NCI-H2081 treated with DMSO at 0.1 percent for 48 hours (cell line): Measurements from ENCODE around the gene HIVEP1.

ENCODE experiments used
- DNase-seq: peaks from one replicate; lab custom pipeline; 2025; lab: John Stamatoyannopoulos, UW

Gene HIVEP1

DNA sequence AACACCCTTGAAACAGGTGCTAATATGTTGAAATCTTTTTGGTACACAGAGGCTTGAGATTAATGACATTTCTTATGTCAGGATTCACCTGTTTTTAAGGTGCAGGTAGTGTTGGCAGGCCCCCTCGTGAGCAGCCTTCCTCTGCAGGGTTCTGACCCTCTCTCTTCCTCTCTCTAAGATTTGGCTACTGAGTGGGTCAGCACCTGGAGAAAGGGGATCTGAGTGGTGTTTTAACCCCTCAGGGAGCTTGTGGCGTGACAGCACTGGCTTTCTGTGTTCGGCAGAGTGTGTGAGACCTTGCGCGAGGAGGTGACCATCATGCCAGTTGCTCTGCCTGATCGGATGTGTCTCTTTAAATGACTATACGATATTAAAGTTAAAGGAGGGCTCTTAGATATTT lies 37.1 kb downstream of the HIVEP1 start:
- DNase-seq = no peak

DNA sequence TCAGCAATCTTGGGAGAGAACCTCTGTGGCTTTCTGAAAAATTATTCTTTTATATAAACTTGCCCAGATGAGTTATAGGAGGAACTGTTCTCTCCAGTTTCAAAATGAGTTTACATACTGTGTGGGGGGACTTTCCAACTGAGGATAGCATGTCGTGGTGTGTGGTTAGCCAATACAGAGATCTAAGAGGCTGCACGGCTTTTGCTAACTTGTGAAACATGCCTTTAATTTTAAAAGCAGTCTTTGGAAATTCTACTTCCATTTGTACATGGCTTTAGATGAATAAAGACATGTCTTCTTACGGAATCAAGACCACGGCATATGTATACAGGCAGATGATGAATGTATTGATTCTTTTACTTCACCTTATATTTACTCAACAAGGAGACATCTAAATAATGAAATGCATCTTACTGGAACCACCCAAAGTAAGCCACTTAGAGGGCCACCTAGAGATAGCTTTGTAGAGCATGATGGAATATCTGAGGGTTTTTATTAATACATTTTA lies 39.8 kb downstream of the HIVEP1 start:
- DNase-seq = no peak

DNA sequence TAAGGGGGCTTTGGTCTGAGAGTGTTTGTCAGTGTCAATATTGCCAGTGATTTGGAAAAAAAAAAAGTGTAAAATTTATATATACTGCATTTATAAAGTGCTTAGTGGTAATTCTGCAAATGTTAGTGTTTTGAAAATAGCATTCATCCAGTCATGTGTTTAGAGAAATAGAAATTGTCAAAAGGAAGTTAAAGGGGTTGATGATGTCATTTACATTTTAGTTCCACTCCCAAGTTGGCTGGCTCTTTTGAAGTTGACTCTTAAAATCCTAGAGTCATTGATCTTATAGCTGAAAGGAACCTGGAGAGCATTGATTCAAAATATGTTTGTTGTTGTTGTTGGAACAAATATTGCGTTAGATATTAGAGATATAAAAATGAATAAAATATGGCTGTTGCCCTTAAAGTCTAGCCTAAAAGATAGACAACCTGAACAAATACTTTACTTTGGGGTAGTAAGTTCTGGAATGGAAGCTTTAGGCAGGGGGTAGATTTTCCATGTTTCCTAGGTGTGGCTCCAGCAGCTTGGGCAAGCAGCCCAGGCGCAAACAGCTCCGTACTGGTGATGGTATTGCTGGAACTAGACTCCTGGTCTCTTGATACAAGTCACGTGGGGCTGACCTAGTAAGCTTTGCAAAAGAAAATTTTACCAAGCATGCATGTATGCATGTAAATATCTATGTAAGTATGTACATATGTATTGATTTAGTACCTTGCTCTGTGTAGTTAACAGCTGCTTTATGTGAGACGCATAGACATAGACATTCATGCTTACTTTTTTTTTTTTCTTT lies 46.3 kb downstream of the HIVEP1 start:
- DNase-seq = no peak

DNA sequence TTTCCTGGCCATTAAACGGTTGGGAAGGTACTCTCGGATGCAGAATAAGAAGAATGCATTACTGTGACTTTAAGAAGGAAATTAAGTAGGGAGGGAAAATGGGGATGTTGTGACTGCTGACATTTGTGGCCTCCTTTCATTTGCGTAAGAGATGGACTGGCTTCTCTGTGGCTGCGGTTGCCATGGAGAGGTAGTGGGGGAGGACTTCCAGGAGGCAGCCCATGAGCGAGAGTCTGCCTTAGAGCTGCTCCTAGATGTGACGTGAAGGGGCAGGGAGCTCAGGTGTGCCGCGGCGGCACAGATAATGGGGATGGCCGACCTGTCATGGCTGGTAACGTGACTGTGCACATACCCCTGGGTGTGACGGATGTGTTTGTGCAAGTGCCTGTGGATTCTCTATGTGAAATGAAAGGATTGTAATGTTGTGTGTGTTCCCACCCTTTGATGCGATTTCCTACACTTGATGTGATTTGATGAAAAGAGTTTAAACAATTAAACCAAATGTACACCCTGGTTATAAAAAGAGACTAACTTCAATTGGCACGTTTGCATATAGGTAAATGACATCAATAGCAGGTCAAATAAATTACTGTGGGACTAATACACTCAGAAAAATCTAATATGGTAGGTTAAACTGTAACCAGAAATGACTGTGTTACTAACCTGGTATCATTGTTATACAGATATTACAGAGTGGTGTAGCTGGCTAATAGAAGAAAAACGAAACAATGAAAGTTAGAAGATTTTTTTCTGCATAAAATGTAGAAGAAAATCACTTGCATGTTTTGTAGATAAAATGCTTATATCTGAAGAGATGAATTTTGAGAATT lies 48.9 kb downstream of the HIVEP1 start:
- DNase-seq = no peak

DNA sequence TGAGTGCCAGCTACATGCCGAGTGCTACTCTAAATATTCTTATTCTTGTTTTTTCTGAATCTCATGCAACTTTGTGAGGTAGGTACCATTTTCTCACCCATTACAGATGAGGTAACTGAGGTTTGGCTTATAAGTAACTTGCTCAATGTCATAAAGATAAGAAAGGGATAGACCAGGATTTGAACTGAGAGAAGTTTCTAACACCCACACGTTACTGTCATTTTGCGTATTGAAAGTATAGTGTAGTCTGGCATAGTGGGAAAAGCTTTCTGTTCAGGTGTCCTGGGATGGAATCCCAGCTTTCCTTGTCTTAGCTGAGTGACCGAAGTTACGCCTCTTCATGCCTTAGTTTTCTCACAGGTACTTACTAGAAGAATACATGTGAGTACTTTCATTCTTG lies 50.5 kb downstream of the HIVEP1 start:
- DNase-seq = no peak

DNA sequence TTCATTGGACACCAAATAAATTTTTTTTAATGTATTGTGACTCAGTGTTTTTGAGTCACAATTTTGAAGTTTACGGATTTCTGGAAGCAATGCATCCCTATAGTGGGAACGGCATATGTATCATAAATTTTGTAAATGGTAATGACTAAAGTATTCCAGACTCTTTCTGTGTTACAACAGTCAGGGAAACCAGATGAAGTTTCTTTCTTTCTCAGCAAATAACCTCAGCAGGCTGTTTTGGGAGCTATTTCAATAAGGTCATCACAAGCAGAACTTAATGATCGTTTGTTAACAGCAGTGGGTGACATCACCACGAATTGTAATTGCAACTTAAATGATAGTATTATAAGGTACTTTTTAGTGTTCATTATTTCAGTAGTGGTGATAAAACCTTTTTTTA lies 52.0 kb downstream of the HIVEP1 start:
- no peak for DNase-seq

DNA sequence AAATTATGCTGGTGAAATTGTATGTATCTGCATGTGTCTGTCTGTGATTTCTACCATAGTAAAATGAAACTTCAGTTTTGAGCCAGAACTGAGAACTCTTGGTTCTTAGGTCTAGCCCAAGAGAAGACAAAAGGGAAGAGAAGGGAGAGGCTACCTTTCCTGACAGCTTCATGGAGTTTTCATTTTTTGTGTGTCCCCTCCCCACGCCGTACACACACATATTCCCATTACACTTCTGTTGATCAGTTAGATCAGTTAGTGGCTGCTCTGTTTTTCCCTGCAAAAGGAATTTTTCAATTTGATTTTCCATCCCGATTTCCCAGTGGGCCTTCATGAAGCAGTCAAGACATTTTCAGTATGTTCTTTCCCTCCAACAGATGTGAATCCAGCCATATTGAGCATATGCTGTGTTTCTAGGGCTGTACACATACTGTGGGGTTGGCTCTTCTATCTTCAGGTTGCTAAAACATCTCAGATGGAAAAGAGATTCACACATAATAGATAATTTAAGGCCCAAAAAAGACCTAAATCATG lies 52.5 kb downstream of the HIVEP1 start:
- no peak for DNase-seq

DNA sequence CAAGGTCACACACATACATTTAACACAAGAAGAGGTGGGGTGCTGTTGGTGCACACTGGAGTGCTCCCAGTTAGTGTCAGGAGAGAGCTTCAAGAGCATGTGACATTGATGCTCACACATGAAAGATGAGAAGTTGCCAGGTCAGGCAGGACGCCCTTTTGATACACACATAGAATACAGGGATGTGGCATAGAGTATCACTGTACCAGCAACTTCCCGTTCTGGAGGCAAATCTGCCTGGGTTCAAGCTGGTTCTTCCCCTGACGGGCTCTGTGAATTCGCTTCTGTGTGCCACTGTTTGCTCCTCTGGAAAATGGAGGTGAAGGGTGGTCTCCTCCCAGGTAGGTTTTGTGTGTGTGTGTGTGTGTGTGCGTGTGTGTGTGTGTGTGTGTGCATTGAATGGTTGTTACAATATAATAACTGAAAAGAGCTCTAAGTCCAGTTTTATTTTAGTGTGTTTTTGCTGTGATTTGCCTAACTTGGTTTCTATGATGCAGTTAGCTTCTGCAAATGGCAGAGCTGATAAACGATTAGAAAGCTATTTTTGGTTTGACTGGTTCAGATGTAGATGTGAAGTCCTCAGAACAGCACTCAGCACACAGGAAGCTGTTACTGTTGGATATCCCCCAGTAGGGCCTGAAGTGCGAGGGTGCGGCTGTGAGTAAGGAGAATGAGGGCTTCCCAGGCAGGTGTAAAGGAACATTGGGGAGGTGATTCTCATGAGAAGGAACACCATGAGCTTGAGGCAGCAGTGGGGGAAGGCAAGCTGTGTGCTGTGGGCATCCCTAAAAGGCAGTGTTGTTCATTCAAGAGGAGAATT lies 53.4 kb downstream of the HIVEP1 start:
- DNase-seq = no peak

DNA sequence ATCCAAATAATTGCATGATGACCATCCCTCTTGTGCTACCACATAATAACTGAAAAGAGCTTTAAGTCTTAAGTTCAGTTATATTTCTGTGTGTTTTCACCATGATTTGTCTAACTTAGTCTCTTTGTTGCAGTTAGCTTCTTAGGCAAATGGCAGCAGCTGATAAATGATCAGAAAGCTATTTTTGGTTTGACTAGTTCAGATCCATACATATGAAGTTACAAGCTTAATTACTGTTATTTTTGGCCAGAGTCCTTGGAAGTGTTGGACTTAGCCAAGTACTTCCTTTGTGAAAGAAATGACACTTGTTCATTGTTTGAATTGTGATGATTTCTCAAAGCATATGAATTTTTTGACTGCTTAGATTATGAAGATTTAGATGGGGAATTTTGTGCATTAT lies 54.2 kb downstream of the HIVEP1 start:
- DNase-seq = no peak

DNA sequence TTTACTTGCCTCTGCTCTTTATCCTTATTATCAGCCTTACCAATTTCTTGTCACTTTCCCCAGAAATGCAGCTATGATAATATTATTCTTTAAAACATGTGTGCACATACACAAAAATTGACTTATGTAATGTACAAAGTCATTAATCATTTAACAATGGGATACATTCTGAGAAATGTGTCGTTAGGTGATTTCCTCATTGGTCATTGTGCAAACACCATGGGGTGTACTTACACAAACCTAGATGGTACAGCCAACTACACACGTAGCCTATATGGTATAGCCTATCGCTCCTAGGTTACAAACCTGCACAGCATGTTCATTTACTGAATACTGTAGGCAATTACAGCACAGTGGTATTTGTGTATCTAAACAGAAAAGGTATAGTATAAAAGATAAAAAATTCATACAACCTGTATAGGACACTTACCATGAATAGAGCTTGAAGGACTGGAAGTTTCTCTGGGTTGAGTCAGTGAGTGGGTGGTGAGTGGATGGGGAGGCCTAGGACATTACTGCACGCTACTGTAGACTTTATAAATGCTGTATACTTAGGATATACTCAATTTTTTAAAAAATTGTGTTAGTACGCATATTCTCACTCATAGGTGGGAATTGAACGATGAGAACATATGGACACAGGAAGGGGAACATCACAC lies 56.9 kb downstream of the HIVEP1 start:
- DNase-seq = no peak

DNA sequence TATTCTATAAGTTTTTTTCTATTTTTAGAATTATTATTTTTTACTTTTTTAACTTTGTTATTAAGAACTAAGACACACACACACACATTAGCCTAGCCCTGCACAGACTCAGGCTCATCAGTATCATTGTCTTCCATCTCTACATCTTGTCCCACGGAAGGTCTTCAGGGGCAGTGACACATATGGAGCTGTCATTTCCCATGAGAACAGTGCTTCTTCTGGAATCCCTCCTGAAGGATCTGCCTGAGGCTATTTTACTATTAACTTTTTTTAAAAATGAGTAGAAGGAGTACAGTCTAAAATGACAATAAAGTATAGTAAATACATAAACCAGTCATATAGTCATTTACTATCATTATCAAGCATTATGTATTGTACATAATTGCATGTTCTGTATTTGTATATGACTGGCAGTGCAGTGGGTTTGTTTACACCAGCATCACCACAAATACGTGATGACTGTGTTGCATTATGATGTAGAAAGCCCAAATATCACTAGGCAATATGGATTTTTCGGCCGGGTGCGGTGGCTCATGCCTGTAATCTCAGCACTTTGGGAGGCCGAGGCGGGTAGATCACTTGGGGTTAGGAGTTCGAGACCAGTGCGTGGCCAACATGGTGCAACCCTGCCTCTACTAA lies 57.9 kb downstream of the HIVEP1 start:
- DNase-seq = no peak

DNA sequence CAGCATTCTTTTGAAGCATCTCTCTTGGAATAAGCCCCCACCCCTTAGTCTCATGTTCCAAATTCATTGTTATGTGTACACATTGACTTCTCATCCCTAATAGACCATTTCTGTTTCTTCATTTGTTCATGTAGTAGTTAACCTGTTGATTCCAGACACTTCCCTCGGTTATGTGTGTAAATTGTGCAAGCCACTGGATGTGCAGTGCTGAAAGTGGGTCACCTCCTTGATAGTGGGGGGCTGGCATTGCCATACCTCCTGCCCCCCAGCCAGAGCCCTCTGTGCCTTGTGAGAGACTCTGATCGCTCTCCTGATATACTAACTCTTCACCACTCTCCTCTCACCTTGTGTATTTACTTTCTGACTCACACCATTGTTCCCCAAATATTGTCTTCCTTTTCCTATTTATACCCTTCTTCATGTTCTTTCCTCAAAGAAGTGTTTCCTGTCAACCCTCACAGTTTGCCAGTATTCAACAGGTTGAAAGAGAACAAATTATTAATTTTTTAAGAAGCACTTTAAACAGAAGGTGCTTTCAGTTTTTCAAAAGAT lies 59.0 kb downstream of the HIVEP1 start:
- no peak for DNase-seq

DNA sequence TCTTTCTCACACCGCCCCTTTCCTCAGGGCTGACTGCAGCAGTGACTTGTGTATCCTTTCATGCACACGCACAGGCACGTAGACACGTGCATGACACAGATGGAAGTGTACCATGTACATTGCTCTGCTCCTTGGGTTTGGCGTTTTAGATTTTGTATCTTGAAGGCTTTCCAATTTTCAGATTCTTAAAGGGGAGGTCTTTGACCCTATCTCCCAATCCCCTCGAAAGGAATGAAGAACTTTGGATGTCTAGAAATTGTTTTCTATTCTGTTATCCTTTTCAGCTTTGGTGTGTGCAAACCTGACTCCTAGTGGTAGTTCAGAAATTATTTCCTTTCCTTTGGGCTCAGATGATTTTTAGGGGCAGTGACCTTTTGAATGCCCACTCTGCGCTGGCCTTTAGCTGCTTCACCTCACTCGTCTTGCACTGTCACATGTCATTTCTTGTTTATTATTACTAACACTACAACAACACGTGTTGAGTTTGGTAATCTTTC lies 63.0 kb downstream of the HIVEP1 start:
- DNase-seq = no peak

DNA sequence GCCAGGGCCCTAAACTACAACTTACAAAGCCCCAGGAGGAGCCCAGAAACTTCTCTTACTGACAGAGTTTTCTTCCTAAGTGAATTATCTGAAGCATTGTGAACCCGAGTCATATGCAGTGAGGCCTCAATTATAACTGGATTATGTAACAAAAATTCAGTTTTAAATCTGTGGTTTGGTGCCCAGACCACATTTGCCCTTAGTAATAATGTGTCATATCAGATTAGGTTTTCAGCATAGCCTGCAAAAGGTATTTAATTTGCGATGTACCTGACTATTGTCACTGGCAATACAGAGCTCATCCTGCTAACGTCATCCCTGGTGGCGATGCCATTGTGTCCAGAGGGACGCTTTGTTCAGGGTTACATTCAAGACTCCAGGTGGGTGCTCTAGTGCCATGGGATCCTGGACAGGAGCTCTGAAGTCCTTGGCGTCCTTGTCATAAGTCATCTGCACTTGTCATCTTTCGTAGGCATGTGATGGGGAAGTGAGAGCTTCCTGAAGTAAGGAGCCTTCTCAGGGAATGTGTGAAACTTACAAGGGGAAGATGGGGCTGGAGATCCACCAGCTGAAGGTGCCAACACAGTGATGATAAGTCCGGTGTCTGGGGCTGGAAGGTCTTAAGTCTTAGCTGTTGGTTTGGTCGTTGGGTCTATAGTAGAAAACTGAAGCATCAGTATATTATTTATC lies 65.1 kb downstream of the HIVEP1 start:
- no peak for DNase-seq

DNA sequence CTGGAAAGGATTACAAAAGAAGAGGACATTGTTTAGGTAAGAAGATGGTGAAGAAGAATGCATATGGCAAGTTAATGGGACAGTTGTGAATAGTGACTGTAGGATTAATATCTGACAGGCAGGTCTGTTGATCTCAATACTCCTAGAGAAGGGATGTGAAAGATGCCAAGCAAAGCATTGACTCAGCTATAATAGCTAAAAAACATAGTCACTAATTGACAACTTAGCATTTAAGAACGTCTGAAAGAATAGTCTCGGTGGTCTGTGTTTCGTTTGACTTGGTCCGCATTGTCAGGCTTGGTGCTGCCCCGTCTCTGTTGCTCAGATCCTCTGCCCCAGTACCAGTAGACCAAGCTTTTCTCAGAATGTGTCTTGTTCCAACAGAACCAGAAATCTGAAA lies 65.9 kb downstream of the HIVEP1 start:
- DNase-seq = no peak

DNA sequence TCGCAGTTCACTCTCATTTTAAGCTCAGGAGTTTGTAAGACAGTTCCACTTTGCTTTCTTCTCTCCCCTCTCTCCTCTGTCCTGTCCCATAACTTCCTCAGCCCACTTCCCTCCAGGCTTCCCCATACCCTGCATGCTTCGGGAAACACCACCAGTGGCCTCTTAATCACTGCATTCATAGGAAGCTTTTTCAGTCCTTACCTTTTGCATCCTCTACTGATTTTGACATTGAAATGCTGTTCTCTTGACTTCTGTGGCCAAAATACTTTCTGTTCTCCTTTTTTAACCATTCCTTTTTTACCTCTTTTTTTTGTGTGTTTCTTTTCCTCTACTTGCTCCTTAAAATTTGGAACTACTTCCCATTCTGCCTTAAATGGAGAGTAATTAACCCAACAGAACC lies 69.7 kb downstream of the HIVEP1 start:
- no peak for DNase-seq

DNA sequence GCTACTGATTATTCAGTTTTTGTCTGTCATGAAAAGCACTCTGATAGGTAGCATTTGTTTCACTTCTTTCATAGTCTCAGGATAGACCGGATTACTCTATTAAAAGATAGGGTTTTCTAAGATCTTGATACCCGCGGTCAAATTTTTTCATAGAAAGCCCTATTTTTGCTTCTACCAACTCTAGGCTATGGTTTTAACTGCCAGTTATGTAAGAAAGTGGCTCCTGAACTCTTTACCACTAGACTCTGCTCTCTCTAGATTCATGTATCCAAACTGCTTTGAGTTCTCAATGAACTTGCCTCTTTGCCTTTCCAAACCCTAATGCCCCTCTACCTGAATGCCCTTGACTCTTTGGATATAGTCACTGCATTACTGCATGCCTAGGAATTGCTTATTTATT lies 70.3 kb downstream of the HIVEP1 start:
- DNase-seq = no peak

DNA sequence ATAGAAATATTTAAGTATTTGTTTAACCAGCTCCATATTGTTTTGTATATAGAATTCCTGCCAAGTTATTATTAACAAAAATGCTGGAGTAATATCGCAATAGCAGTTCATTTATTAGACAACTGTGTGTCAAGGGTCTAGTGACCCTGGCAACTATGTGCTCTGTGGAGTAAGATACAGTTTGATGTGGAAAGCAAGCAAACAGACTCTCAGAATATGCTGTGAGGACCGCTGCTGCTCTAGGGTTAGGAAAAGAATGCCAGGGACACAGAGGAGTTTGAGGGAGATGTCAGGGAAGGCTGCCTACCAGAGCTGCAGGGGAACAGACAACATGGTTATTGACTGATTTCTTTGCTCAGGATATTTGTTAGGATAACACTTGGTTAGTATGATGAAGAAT lies 71.2 kb downstream of the HIVEP1 start:
- DNase-seq = no peak

DNA sequence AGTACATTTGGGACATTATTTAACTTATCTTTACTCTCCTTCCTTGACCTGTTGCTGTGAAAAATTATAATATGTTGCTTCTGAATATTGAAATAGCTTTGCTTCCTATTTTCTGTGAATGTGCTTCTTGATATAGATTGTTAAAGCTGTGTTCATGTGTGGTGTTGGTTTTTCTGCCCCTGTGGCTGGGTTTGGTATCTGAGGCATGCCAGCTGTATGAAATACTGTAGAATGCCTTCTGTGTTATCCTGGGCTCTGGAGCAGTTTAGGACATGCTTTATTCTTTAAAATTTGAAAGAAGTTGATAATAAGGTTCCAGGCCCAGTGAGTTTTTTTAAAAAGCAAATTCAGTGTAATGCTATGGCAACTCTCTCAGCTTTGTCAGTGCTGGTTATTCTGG lies 71.7 kb downstream of the HIVEP1 start:
- DNase-seq = no peak

DNA sequence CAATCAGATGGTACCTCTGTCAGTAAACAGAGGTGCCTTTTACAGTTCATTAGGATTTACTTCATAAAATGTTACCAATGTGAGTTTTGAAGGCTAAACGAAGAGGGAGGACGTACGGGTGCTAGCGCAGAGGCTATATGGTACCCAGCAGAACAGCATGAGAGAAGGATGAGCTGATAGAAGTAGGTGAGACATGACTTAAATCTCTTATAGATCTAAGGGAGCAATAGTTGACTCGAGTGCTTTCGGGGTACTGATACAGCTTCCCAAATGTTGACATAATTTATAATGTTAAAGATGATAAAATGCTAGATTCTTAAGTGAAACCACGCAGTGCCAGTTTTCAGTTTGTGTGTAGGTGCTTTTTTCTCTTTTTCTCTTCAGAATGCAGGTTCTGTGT lies 72.6 kb downstream of the HIVEP1 start:
- no peak for DNase-seq
